GM23248 (cell line): ENCODE measurements around the gene CREB5.

Experiments used
- EZH2 ChIP-seq: fragments of 200-600 bp; sonication (generic); IDR thresholded peaks from 2 replicates; pipeline ENCODE4 v1.6.1; 2018; ENCODE audit warnings: antibody characterized with exemption, mild to moderate bottlenecking; ENCODE audit not compliant: insufficient read depth, poor library complexity, severe bottlenecking
- EZH2phosphoT487 ChIP-seq: fragments of 200-600 bp; sonication (generic); IDR thresholded peaks from 2 replicates; pipeline ENCODE4 v1.6.1; 2018; ENCODE audit warnings: antibody characterized with exemption, moderate library complexity, mild to moderate bottlenecking, low read depth; ENCODE audit not compliant: insufficient read depth

- TF ChIP-seq EZH2phosphoT487 (no peak), EZH2 (no peak)
Measured at GRCh38 chr7:28697913-28698563, 285.7 kb downstream of the CREB5 start.
